H9 (cell line): Measurements from ENCODE around the gene TOB2. TPM values are rescaled to one million over a fixed set of nuclear protein-coding genes. Genes with fewer than 3 reads are reported as not detected.

ENCODE experiments used
- DNase-seq: peaks from one replicate; pipeline ENCODE4 v3.0.0-alpha.2; 2017
- H2AFZ ChIP-seq: one replicate; pipeline ENCODE4 v1.6.1; 2013; ENCODE audit warnings: mild to moderate bottlenecking, low read length, control low read depth, moderate library complexity
- H2AK5ac ChIP-seq: 2 replicates; pipeline ENCODE4 v1.6.1; 2013; ENCODE audit warnings: low read length, control low read depth, mixed read lengths; ENCODE audit not compliant: insufficient read length
- H2BK120ac ChIP-seq: one replicate; pipeline ENCODE4 v1.6.1; 2013; ENCODE audit warnings: low read depth, mild to moderate bottlenecking, low read length, control low read depth, inconsistent platforms; ENCODE audit not compliant: poor library complexity, severe bottlenecking
- H2BK12ac ChIP-seq: 2 replicates; pipeline ENCODE4 v1.6.1; 2013; ENCODE audit warnings: low read length, control low read depth, mixed read lengths, low read depth; ENCODE audit not compliant: insufficient read length
- H2BK15ac ChIP-seq: 2 replicates; pipeline ENCODE4 v1.6.1; 2013; ENCODE audit warnings: low read depth, low read length, control low read depth
- H2BK20ac ChIP-seq: one replicate; pipeline ENCODE4 v1.6.1; 2013; ENCODE audit warnings: low read depth, mild to moderate bottlenecking, low read length, control low read depth, inconsistent platforms; ENCODE audit not compliant: poor library complexity, severe bottlenecking
- H2BK5ac ChIP-seq: 2 replicates; pipeline ENCODE4 v1.6.1; 2013; ENCODE audit warnings: low read length, control low read depth, mixed read lengths; ENCODE audit not compliant: insufficient read length
- H3K14ac ChIP-seq: 2 replicates; pipeline ENCODE4 v1.6.1; 2013; ENCODE audit warnings: low read length, control low read depth; ENCODE audit not compliant: insufficient read depth
- H3K18ac ChIP-seq: 2 replicates; pipeline ENCODE4 v1.6.1; 2013; ENCODE audit warnings: low read depth, mild to moderate bottlenecking, mixed read lengths, low read length, control low read depth; ENCODE audit not compliant: insufficient read length
- H3K23ac ChIP-seq: 2 replicates; pipeline ENCODE4 v1.6.1; 2013; ENCODE audit warnings: low read length, control low read depth, mixed read lengths, low read depth; ENCODE audit not compliant: insufficient read length
- H3K23me2 ChIP-seq: 2 replicates; pipeline ENCODE4 v1.6.1; 2013; ENCODE audit warnings: low read depth, mild to moderate bottlenecking, mixed read lengths, low read length, control low read depth; ENCODE audit not compliant: insufficient read length, poor library complexity, severe bottlenecking
- H3K27ac ChIP-seq: 2 replicates; pipeline ENCODE4 v1.5.1; 2013; ENCODE audit warnings: low read length, control low read depth, mixed read lengths, low read depth; ENCODE audit not compliant: insufficient read length
- H3K27me3 ChIP-seq: 2 replicates; pipeline ENCODE4 v1.6.1; 2013; ENCODE audit warnings: low read length, control low read depth, inconsistent platforms; ENCODE audit not compliant: insufficient read depth
- H3K4ac ChIP-seq: 2 replicates; pipeline ENCODE4 v1.6.1; 2013; ENCODE audit warnings: low read depth, mild to moderate bottlenecking, control low read depth, inconsistent platforms, low read length, moderate library complexity
- H3K4me1 ChIP-seq: 2 replicates; pipeline ENCODE4 v1.6.1; 2013; ENCODE audit warnings: low read length, control low read depth, inconsistent platforms; ENCODE audit not compliant: insufficient read depth
- H3K4me2 ChIP-seq: 2 replicates; pipeline ENCODE4 v1.6.1; 2013; ENCODE audit warnings: low read length, control low read depth, mixed read lengths; ENCODE audit not compliant: insufficient read length, insufficient read depth
- H3K56ac ChIP-seq: 2 replicates; pipeline ENCODE4 v1.6.1; 2013; ENCODE audit warnings: low read depth, mild to moderate bottlenecking, mixed read lengths, low read length, control low read depth; ENCODE audit not compliant: insufficient read length
- H3K79me1 ChIP-seq: 2 replicates; pipeline ENCODE4 v1.6.1; 2013; ENCODE audit warnings: low read depth, mild to moderate bottlenecking, moderate library complexity, low read length, control low read depth, inconsistent platforms; ENCODE audit not compliant: insufficient read depth, poor library complexity, severe bottlenecking
- H3K79me2 ChIP-seq: 2 replicates; pipeline ENCODE4 v1.6.1; 2013; ENCODE audit warnings: low read length, control low read depth, inconsistent platforms; ENCODE audit not compliant: insufficient read depth
- H3K9ac ChIP-seq: 2 replicates; pipeline ENCODE4 v1.6.1; 2013; ENCODE audit warnings: low read length, control low read depth, mixed read lengths; ENCODE audit not compliant: insufficient read length; ENCODE audit errors: extremely low read depth
- H3K9me3 ChIP-seq: one replicate; pipeline ENCODE4 v1.6.1; 2013; ENCODE audit warnings: low read depth, low read length, inconsistent platforms; ENCODE audit not compliant: control insufficient read depth
- H3T11ph ChIP-seq: one replicate; pipeline ENCODE4 v1.6.1; 2013; ENCODE audit warnings: mild to moderate bottlenecking, low read length, control low read depth, inconsistent platforms
- H4K20me1 ChIP-seq: one replicate; pipeline ENCODE4 v1.6.1; 2013; ENCODE audit not compliant: control insufficient read depth, insufficient read length, insufficient read depth
- H4K5ac ChIP-seq: 2 replicates; pipeline ENCODE4 v1.6.1; 2013; ENCODE audit warnings: low read depth, mild to moderate bottlenecking, mixed read lengths, low read length, control low read depth; ENCODE audit not compliant: insufficient read length
- H4K8ac ChIP-seq: replicated peaks from 2 replicates; pipeline ENCODE4 v1.6.1; 2013; ENCODE audit warnings: low read length, control low read depth, mixed read lengths, low read depth; ENCODE audit not compliant: insufficient read length
- H4K91ac ChIP-seq: 2 replicates; pipeline ENCODE4 v1.6.1; 2013; ENCODE audit warnings: low read depth, mild to moderate bottlenecking, moderate library complexity, mixed read lengths, low read length, control low read depth; ENCODE audit not compliant: insufficient read length
- H3K27ac Mint-ChIP-seq, 3 experiments: 2 replicates in 2 of 3; 3 replicates in 1 of 3; pipeline ENCODE4 v1.8.0; 2020 to 2021; ENCODE audit warnings: mixed read lengths in 3 of 3, mild to moderate bottlenecking in 1 of 3, moderate library complexity in 1 of 3
- H3K27me3 Mint-ChIP-seq: 2 replicates; pipeline ENCODE4 v1.8.0; 2021; ENCODE audit warnings: low read depth, mild to moderate bottlenecking, moderate library complexity, mixed read lengths
- H3K36me3 Mint-ChIP-seq, 3 experiments: 2 replicates in 2 of 3; 3 replicates in 1 of 3; pipeline ENCODE4 v1.8.0; 2020 to 2021; ENCODE audit warnings: low read depth in 3 of 3, mixed read lengths in 3 of 3; ENCODE audit not compliant: insufficient read depth in 1 of 3
- H3K4me1 Mint-ChIP-seq, 2 experiments: 2 replicates each; pipeline ENCODE4 v1.8.0; 2020; ENCODE audit warnings: mixed read lengths in 2 of 2
- H3K4me3 Mint-ChIP-seq, 2 experiments: 2 replicates in 1 of 2; 3 replicates in 1 of 2; pipeline ENCODE4 v1.8.0; 2020 to 2021; ENCODE audit warnings: mild to moderate bottlenecking in 2 of 2, mixed read lengths in 2 of 2, moderate library complexity in 1 of 2
- H3K9me3 Mint-ChIP-seq, 2 experiments: 2 replicates in 1 of 2; 3 replicates in 1 of 2; pipeline ENCODE4 v1.8.0; 2020; ENCODE audit warnings: mild to moderate bottlenecking in 2 of 2, mixed read lengths in 2 of 2, moderate library complexity in 1 of 2
- CTCF ChIP-seq: fragments of 200-600 bp; sonication (generic); conservative IDR thresholded peaks from 3 replicates; pipeline ENCODE4 v1.8.0; 2021; ENCODE audit warnings: antibody characterized with exemption, mild to moderate bottlenecking
- WGBS: extraction: QIAGEN DNeasy Blood & Tissue Kit; methylation state at CpG from one replicate; pipeline ENCODE4 v1.1.7; 2013; ENCODE audit warnings: missing lambda C conversion rate, low lambda C conversion rate, mixed read lengths; ENCODE audit not compliant: insufficient read length; ENCODE audit errors: extremely low coverage; 5-methylcytosine and 5-hydroxymethylcytosine counted together
- total RNA-seq: library from RNA; stranded (reverse); gene quantifications from 2 replicates; pipeline ENCODE4 v1.2.1, GENCODE V29; 2021

TOB2 gene
- total RNA-seq, 1 experiment from 2014 or later = 75.8 TPM

DNA sequence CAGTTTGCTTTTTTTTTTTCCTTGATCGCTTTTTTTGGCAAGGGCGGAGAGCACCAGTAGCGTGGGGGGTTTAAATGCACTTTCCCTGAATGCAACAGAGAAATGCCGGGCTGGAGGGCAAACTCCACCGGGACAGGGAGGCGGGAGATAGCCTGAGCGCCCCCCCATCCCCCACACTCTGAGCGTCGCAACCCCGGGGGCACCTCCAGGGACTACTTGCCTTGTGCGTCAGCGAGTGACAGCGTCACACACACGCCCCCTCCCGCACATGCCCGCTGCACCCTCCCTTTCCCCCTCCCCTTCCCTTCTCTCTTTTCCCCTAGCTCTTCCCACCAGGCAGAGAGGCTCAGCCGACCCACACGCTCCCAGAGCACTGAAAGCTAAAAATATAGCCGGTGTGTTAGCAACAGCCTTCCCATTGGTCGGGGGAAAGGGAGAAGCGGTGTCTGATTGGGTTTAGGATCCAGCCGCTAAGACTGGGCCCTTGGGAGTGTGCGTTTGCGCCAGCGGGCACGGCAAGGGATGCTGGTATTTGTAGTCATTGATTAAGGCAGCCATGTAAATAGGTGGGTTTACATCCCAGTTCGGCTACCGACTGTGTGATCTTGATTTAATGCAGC is 1.7 kb upstream of the TOB2 start:
- Histone ChIP-seq H3K79me1 (no peaks in the 10 kb centered on the region), H3K27ac (peak overlapping the region; percentile 12), H3K56ac (no peak overlapping the region), H4K5ac (no peak overlapping the region), H3K9me3 (no peaks in the 10 kb centered on the region), H3K14ac (peak overlapping the region; percentile 85; the same call in 1 of the 2 replicates), H4K91ac (no peak overlapping the region), H3T11ph (no peak overlapping the region), H3K18ac (peak overlapping the region; percentile 36), H2AFZ (no peak overlapping the region), H2BK15ac (no peak overlapping the region), H3K23ac (no peak overlapping the region), H4K8ac (no peak overlapping the region), H3K79me2 (peaks cover 13% of the 10 kb centered on the region; the same call in 1 of the 2 replicates), H2BK20ac (no peak overlapping the region), H2AK5ac (no peak overlapping the region), H2BK120ac (no peak overlapping the region), H3K4ac (no peak overlapping the region; the same call in 1 of the 2 replicates), H3K9ac (peak overlapping the region; percentile 68), H3K27me3 (no peaks in the 10 kb centered on the region), H2BK5ac (no peak overlapping the region), H4K20me1 (no peaks in the 10 kb centered on the region), H3K4me2 (peak overlapping the region; percentile 54), H2BK12ac (no peak overlapping the region), H3K23me2 (peaks cover 23% of the 10 kb centered on the region), H3K4me1 (no peaks in the 10 kb centered on the region; the same call in 1 of the 2 replicates)
- peak overlapping the region; percentile 96 for H3K4me3 Mint-ChIP-seq
- peaks cover 8 to 17% of the 10 kb centered on the region in 2 experiments for H3K4me1 Mint-ChIP-seq
- peak; percentile 99 for DNase-seq
- TF ChIP-seq CTCF = no peak
- H3K36me3 Mint-ChIP-seq = peaks cover 8 to 25% (median 24%) of the 10 kb centered on the region in 3 experiments
- peak overlapping the region; percentile 99 to 100 (median 99) for H3K27ac Mint-ChIP-seq
- no peaks in the 10 kb centered on the region for H3K9me3 Mint-ChIP-seq
- no CpG with 5 or more reads among the region's 28 CpGs for WGBS
- H3K27me3 Mint-ChIP-seq = peaks cover 2% of the 10 kb centered on the region; the same call in 1 of the 2 replicates
